Measurements from ENCODE around the gene UBXN2A. TPM values are rescaled to one million over a fixed set of nuclear protein-coding genes. Genes with fewer than 3 reads are reported as not detected.

The UBXN2A gene
- total RNA-seq, 1 experiment from 2014 or later = 19.7 TPM

DNA sequence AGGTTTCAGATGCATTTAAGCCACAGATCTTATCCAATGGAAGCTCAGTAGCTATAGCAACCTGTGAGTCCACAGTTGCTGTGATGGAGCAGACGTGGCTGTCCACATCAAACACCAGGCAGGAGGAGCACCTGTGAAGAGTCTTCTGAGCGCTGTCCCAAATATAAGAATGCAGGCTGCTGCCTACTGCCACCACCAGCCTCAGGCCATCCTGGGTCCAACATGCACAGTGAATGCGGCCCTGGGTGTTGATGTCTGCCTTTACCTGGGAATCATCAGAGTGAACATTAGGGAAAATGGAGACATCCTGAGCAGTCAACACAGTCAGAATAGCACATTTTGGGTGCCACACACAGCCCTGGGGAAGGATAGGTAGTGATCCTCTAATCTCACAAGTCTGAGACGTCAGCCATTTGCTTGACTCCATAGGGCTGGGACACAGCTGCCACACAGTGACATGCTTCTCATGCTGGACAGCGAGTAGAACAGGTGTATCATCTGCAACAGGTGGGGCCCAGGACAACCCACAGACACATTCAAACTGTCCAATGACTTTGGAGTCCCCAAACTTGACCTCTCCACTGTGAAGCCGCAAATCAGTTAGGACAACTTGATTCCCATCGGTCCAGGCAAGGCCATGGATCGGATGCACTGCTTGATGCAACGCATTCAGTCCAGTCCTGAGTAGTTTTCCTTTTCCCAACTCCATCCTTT is 98.7 kb downstream of the UBXN2A start:
- no peak overlapping the region for H3K27ac ChIP-seq (ENCODE audit: insufficient read length, low read depth, low read length)
- no peak overlapping the region for H3K14ac ChIP-seq (ENCODE audit: insufficient read depth, low read length)
- H3K4me1 Mint-ChIP-seq = peaks cover 0 to 2% of the 10 kb centered on the region in 2 experiments; a peak in 1 of 4 replicates
- peaks cover 14 to 40% (median 39%) of the 10 kb centered on the region in 3 experiments for H3K36me3 Mint-ChIP-seq (ENCODE audit: insufficient read depth in 1 of 3, low read depth in 3 of 3)
- H4K8ac ChIP-seq (replicated peaks; ENCODE audit: insufficient read length, low read depth, low read length) = no peak overlapping the region
- H2BK20ac ChIP-seq (ENCODE audit: low read depth, low read length, poor library complexity, severe bottlenecking) = no peak overlapping the region
- no peaks in the 10 kb centered on the region for H4K20me1 ChIP-seq (ENCODE audit: control insufficient read depth, insufficient read depth, insufficient read length)
- H3K79me1 ChIP-seq (ENCODE audit: insufficient read depth, low read depth, low read length, poor library complexity, severe bottlenecking) = peaks cover 5% of the 10 kb centered on the region
- H3T11ph ChIP-seq (ENCODE audit: low read length) = no peak overlapping the region
- H3K4ac ChIP-seq (ENCODE audit: low read depth, low read length) = no peak overlapping the region
- no peak overlapping the region for H2BK5ac ChIP-seq (ENCODE audit: insufficient read length, low read length)
- no peaks in the 10 kb centered on the region for H3K9me3 Mint-ChIP-seq
- H3K4me2 ChIP-seq (ENCODE audit: insufficient read depth, insufficient read length, low read length) = no peak overlapping the region
- no peak overlapping the region for H4K91ac ChIP-seq (ENCODE audit: insufficient read length, low read depth, low read length)
- no peak overlapping the region for H2BK15ac ChIP-seq (ENCODE audit: low read depth, low read length)
- no peak overlapping the region for H3K4me3 Mint-ChIP-seq
- no peak overlapping the region for H3K56ac ChIP-seq (ENCODE audit: insufficient read length, low read depth, low read length)
- H2BK120ac ChIP-seq (ENCODE audit: low read depth, low read length, poor library complexity, severe bottlenecking) = no peak overlapping the region
- H2BK12ac ChIP-seq (ENCODE audit: insufficient read length, low read depth, low read length) = no peak overlapping the region
- TF ChIP-seq, protein P1, sequence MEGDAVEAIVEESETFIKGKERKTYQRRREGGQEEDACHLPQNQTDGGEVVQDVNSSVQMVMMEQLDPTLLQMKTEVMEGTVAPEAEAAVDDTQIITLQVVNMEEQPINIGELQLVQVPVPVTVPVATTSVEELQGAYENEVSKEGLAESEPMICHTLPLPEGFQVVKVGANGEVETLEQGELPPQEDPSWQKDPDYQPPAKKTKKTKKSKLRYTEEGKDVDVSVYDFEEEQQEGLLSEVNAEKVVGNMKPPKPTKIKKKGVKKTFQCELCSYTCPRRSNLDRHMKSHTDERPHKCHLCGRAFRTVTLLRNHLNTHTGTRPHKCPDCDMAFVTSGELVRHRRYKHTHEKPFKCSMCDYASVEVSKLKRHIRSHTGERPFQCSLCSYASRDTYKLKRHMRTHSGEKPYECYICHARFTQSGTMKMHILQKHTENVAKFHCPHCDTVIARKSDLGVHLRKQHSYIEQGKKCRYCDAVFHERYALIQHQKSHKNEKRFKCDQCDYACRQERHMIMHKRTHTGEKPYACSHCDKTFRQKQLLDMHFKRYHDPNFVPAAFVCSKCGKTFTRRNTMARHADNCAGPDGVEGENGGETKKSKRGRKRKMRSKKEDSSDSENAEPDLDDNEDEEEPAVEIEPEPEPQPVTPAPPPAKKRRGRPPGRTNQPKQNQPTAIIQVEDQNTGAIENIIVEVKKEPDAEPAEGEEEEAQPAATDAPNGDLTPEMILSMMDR (conservative IDR thresholded peaks at IDR 0.05) = no peak
- H2AFZ ChIP-seq (ENCODE audit: low read length) = no peak overlapping the region
- DNase-seq = no peak
- H3K18ac ChIP-seq (ENCODE audit: insufficient read length, low read depth, low read length) = no peak overlapping the region
- no CpG with 5 or more reads among the region's 9 CpGs for WGBS (ENCODE audit: extremely low coverage, insufficient read length, low lambda C conversion rate)
- H2AK5ac ChIP-seq (ENCODE audit: insufficient read length, low read length) = no peak overlapping the region
- H3K23ac ChIP-seq (ENCODE audit: insufficient read length, low read depth, low read length) = no peak overlapping the region
- H3K27me3 Mint-ChIP-seq (ENCODE audit: low read depth) = no peaks in the 10 kb centered on the region
- no peaks in the 10 kb centered on the region for H3K23me2 ChIP-seq (ENCODE audit: insufficient read length, low read depth, low read length, poor library complexity, severe bottlenecking)
- no peak overlapping the region for H3K9ac ChIP-seq (ENCODE audit: extremely low read depth, insufficient read length, low read length)
- H4K5ac ChIP-seq (ENCODE audit: insufficient read length, low read depth, low read length) = no peak overlapping the region
- no peaks in the 10 kb centered on the region for H3K9me3 ChIP-seq (ENCODE audit: control insufficient read depth, low read depth, low read length)
- peaks cover 2% of the 10 kb centered on the region; the same call in 1 of the 2 replicates for H3K79me2 ChIP-seq (ENCODE audit: insufficient read depth, low read length)
- H3K27ac Mint-ChIP-seq = no peak overlapping the region; a peak in 1 of 7 replicates
- no peaks in the 10 kb centered on the region for H3K27me3 ChIP-seq (ENCODE audit: insufficient read depth, low read length)
- H3K4me1 ChIP-seq (ENCODE audit: insufficient read depth, low read length) = no peaks in the 10 kb centered on the region
